CD4-positive, alpha-beta T cell treated with Interleukin-17A for 4 hours (primary cell): ENCODE measurements around the gene FHIT.

ENCODE experiments used
- DNase-seq: peaks from one replicate; pipeline ENCODE4 v3.0.0-alpha.2; 2020; ENCODE audit warnings: mixed read lengths

The FHIT gene

GRCh38 chr3:60810881-60811280 lies 440.4 kb downstream of the FHIT start:
- DNase-seq = no peak

- no peak for DNase-seq
Observed at GRCh38 chr3:60809857-60810610, 441.2 kb downstream of the FHIT start.

GRCh38 chr3:60803216-60804173 lies 447.8 kb downstream of the FHIT start:
- no peak for DNase-seq

GRCh38 chr3:60801307-60801706 lies 449.9 kb downstream of the FHIT start:
- DNase-seq = no peak

GRCh38 chr3:60798456-60798855 lies 452.8 kb downstream of the FHIT start:
- DNase-seq = no peak

GRCh38 chr3:60792249-60792852 lies 458.9 kb downstream of the FHIT start:
- DNase-seq = no peak

GRCh38 chr3:60788185-60788584 lies 463.1 kb downstream of the FHIT start:
- no peak for DNase-seq

GRCh38 chr3:60781935-60782334 lies 469.3 kb downstream of the FHIT start:
- no peak for DNase-seq

- DNase-seq = no peak
Observed at GRCh38 chr3:60779637-60780036, 471.6 kb downstream of the FHIT start.

- DNase-seq = no peak
Observed at GRCh38 chr3:60775985-60776384, 475.3 kb downstream of the FHIT start.

- no peak for DNase-seq
Observed at GRCh38 chr3:60774617-60775016, 476.6 kb downstream of the FHIT start.

GRCh38 chr3:60772584-60772983 lies 478.7 kb downstream of the FHIT start:
- DNase-seq = no peak

GRCh38 chr3:60771766-60772165 lies 479.5 kb downstream of the FHIT start:
- DNase-seq = no peak

- DNase-seq = no peak
Observed at GRCh38 chr3:60770532-60770931, 480.7 kb downstream of the FHIT start.

- DNase-seq = no peak
Observed at GRCh38 chr3:60767536-60767935, 483.7 kb downstream of the FHIT start.

- DNase-seq = no peak
Observed at GRCh38 chr3:60765776-60766175, 485.5 kb downstream of the FHIT start.

GRCh38 chr3:60764870-60765269 lies 486.4 kb downstream of the FHIT start:
- no peak for DNase-seq

- DNase-seq = no peak
Observed at GRCh38 chr3:60760145-60760544, 491.1 kb downstream of the FHIT start.

- DNase-seq = no peak
Observed at GRCh38 chr3:60759439-60759838, 491.8 kb downstream of the FHIT start.

- DNase-seq = no peak
Observed at GRCh38 chr3:60758831-60759230, 492.4 kb downstream of the FHIT start.

- no peak for DNase-seq
Observed at GRCh38 chr3:60758171-60758570, 493.1 kb downstream of the FHIT start.

GRCh38 chr3:60757724-60758123 lies 493.5 kb downstream of the FHIT start:
- no peak for DNase-seq

- DNase-seq = no peak
Observed at GRCh38 chr3:60756241-60757030, 494.8 kb downstream of the FHIT start.
